Fibroblast of lung (primary cell): Measurements from ENCODE around the gene LCN6. TPM values are rescaled to one million over a fixed set of nuclear protein-coding genes. Genes with fewer than 3 reads are reported as not detected.

ENCODE experiments used
- DNase-seq, 2 donors: peaks; one replicate each; pipeline versions ENCODE4 v3.0.0 to v3.0.0-alpha.2; 2010; ENCODE audit warnings: low read depth in 2 of 2
- H2AFZ ChIP-seq: 2 replicates; pipeline ENCODE4 v1.5.1; 2012; ENCODE audit warnings: low read length, control low read depth, inconsistent platforms
- H3K27ac ChIP-seq: 2 replicates; pipeline ENCODE4 v1.5.1; 2011; ENCODE audit warnings: low read length, control low read depth; ENCODE audit not compliant: insufficient read depth
- H3K27me3 ChIP-seq: 2 replicates; pipeline ENCODE4 v1.5.1; 2011; ENCODE audit warnings: mild to moderate bottlenecking, low read length; ENCODE audit not compliant: control insufficient read depth, insufficient read depth
- H3K36me3 ChIP-seq: 2 replicates; pipeline ENCODE4 v1.5.1; 2011; ENCODE audit warnings: low read length; ENCODE audit not compliant: control insufficient read depth, insufficient read depth
- H3K4me1 ChIP-seq: 2 replicates; pipeline ENCODE4 v1.5.1; 2011; ENCODE audit warnings: low read length; ENCODE audit not compliant: control insufficient read depth, insufficient read depth; ENCODE audit errors: extremely low read depth
- H3K4me2 ChIP-seq: 2 replicates; pipeline ENCODE4 v1.5.1; 2011; ENCODE audit warnings: low read length, control low read depth; ENCODE audit not compliant: insufficient read depth; ENCODE audit errors: extremely low read depth
- H3K4me3 ChIP-seq, 4 experiments: fragments of 200-600 bp in 1 of 4; sonication (generic) in 1 of 4; replicated peaks in 1 of 4; 2 replicates each; pipeline ENCODE4 v1.5.1; 2011 to 2016; ENCODE audit warnings: low read length in 4 of 4, low read depth in 3 of 4, mild to moderate bottlenecking in 3 of 4, control low read depth in 2 of 4, inconsistent platforms in 1 of 4, mixed read lengths in 1 of 4; ENCODE audit not compliant: insufficient read depth in 1 of 4; ENCODE audit errors: control extremely low read depth in 1 of 4
- H3K79me2 ChIP-seq: 2 replicates; pipeline ENCODE4 v1.5.1; 2012; ENCODE audit warnings: mild to moderate bottlenecking, low read length, inconsistent platforms; ENCODE audit not compliant: control insufficient read depth, insufficient read depth
- H3K9ac ChIP-seq: 2 replicates; pipeline ENCODE4 v1.5.1; 2011; ENCODE audit warnings: mild to moderate bottlenecking, low read length, control low read depth; ENCODE audit not compliant: insufficient read depth
- H3K9me3 ChIP-seq: 2 replicates; pipeline ENCODE4 v1.5.1; 2012; ENCODE audit warnings: low read depth, low read length; ENCODE audit not compliant: control insufficient read depth, insufficient read depth
- H4K20me1 ChIP-seq: 2 replicates; pipeline ENCODE4 v1.5.1; 2011; ENCODE audit warnings: low read length; ENCODE audit not compliant: control insufficient read depth, insufficient read depth; ENCODE audit errors: extremely low read depth
- EZH2 ChIP-seq: IDR thresholded peaks from 2 replicates; pipeline ENCODE4 v1.5.1; 2012; ENCODE audit warnings: low read length, control low read depth, mild to moderate bottlenecking; ENCODE audit errors: missing control alignments
- polyA plus RNA-seq, 2 donors: library from polyadenylated mRNA; depleted of rRNA in 1 of 2; stranded (reverse) in 1 of 2; unstranded in 1 of 2; fragments of >200 nt; gene quantifications; 2 replicates each; pipeline ENCODE4 v1.2.1, GENCODE V29; 2011 to 2012; ENCODE audit warnings: missing spikeins in 1 of 2
- total RNA-seq: library from RNA; depleted of rRNA; stranded (reverse); fragments of >200 nt; gene quantifications from 2 replicates; pipeline ENCODE4 v1.2.1, GENCODE V29; 2014
- TF ChIP-seq, protein P1 (sequence below), 2 donors: IDR thresholded peaks in 1 of 2; conservative IDR thresholded peaks in 1 of 2; 1 replicate in 1 of 2; 2 replicates in 1 of 2; pipeline ENCODE4 v1.5.1; 2011 to 2012; ENCODE audit warnings: low read length in 2 of 2, control low read depth in 1 of 2, inconsistent platforms in 1 of 2, low read depth in 1 of 2, mild to moderate bottlenecking in 1 of 2

The LCN6 gene
- total and polyA plus RNA-seq, 2 donors (not counting 1 experiment from before 2014, with no cell fraction given): not detected

DNA sequence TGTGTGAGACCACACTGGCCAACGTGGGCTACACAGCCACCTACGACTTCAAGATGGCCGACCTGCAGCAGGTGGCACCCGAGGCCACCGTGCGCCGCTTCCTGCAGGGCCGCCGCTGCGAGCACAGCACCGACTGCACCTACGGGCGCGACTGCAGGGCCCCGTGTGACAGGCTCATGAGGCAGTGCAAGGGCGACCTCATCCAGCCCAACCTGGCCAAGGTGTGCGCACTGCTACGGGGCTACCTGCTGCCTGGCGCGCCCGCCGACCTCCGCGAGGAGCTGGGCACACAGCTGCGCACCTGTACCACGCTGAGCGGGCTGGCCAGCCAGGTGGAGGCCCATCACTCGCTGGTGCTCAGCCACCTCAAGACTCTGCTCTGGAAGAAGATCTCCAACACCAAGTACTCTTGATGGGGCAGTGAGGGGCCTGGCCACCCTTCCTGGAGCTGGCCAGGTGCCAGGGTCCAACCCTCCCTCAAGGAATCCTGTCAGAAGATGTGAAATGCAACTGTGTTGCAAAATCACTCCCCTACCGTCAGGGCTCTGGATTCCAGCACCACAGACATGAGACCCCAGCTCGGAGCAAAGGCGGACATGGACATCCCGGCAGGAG is 24.9 kb downstream of the LCN6 start:
- no peaks in the 10 kb centered on the region for H3K27me3 ChIP-seq
- TF ChIP-seq, protein P1, sequence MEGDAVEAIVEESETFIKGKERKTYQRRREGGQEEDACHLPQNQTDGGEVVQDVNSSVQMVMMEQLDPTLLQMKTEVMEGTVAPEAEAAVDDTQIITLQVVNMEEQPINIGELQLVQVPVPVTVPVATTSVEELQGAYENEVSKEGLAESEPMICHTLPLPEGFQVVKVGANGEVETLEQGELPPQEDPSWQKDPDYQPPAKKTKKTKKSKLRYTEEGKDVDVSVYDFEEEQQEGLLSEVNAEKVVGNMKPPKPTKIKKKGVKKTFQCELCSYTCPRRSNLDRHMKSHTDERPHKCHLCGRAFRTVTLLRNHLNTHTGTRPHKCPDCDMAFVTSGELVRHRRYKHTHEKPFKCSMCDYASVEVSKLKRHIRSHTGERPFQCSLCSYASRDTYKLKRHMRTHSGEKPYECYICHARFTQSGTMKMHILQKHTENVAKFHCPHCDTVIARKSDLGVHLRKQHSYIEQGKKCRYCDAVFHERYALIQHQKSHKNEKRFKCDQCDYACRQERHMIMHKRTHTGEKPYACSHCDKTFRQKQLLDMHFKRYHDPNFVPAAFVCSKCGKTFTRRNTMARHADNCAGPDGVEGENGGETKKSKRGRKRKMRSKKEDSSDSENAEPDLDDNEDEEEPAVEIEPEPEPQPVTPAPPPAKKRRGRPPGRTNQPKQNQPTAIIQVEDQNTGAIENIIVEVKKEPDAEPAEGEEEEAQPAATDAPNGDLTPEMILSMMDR (conservative IDR thresholded peaks at IDR 0.05 in 1 of 2, IDR thresholded peaks at IDR 0.05 in 1 of 2; ENCODE audit: low read depth in 1 of 2, low read length in 2 of 2): no peak
- no peak for TF ChIP-seq EZH2
- H3K27ac ChIP-seq: no peak overlapping the region
- H3K9me3 ChIP-seq: no peaks in the 10 kb centered on the region
- H4K20me1 ChIP-seq: no peaks in the 10 kb centered on the region
- H3K9ac ChIP-seq: no peak overlapping the region
- no peak overlapping the region for H3K4me3 ChIP-seq
- no peak for DNase-seq
- H3K79me2 ChIP-seq: peaks cover 30% of the 10 kb centered on the region
- peaks cover 26% of the 10 kb centered on the region for H3K36me3 ChIP-seq
- peaks cover 16% of the 10 kb centered on the region for H3K4me1 ChIP-seq
- no peak overlapping the region for H3K4me2 ChIP-seq
- no peak overlapping the region for H2AFZ ChIP-seq

DNA sequence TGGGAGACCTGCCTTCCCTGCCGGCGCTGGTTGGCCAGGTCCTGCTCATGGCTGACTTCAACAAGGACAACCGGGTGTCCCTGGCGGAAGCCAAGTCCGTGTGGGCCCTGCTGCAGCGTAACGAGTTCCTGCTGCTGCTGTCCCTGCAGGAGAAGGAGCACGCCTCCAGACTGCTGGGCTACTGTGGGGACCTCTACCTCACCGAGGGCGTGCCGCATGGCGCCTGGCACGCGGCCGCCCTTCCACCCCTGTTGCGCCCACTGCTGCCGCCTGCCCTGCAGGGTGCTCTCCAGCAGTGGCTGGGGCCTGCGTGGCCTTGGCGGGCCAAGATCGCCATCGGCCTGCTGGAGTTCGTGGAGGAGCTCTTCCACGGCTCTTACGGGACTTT is 25.4 kb downstream of the LCN6 start:
- Histone ChIP-seq H3K36me3 (peaks cover 26% of the 10 kb centered on the region), H3K4me3 (no peak overlapping the region), H3K27me3 (no peaks in the 10 kb centered on the region), H3K4me2 (no peak overlapping the region), H3K9ac (no peak overlapping the region), H4K20me1 (no peaks in the 10 kb centered on the region), H3K27ac (no peak overlapping the region), H3K4me1 (peaks cover 16% of the 10 kb centered on the region), H2AFZ (no peak overlapping the region), H3K79me2 (peaks cover 30% of the 10 kb centered on the region), H3K9me3 (no peaks in the 10 kb centered on the region)
- TF ChIP-seq, protein P1 (conservative IDR thresholded peaks at IDR 0.05 in 1 of 2, IDR thresholded peaks at IDR 0.05 in 1 of 2; ENCODE audit: low read depth in 1 of 2, low read length in 2 of 2): no peak
- TF ChIP-seq EZH2: no peak
- no peak for DNase-seq

DNA sequence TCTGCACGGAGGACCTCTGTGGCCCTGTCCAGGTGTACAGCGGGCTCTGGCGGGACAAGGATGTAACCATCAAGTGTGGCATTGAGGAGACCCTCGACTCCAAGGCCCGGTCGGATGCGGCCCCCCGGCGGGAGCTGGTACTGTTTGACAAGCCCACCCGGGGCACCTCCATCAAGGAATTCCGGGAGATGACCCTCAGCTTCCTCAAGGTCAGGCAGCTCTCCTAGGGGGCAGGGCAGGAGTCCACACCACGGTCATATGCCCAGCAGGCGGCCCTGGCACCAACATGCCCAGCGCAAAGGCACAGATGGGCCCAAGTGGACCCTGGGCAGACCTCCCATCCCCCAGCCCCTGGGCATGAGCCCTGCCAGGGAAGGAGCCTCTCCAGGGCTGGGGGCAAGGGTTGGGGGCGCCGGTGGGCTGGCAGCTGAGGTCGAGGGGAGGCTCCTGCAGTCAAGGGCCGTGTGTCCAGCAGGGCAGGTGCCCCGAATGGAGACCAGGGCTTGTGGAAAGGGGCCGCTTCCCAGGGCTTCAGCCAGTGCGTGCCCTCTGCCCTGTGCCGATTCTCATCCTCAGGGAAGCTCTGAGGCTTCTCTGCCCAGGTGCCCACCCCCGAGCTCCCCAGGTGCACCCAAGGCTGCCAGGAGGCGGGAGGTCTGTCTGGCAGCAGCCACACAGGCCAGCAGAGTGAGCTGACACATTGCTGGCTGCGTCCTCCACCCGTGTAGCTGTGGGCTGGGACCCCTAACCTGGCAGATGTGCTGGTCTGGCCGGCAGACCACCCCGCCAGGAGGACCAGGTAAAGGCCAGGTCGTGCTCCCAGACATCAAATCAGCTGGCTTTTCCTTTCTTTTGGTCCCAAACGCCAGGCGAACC is 26.0 kb downstream of the LCN6 start:
- H3K27ac ChIP-seq: no peak overlapping the region
- no peak overlapping the region for H3K9ac ChIP-seq
- no peak for DNase-seq
- H3K79me2 ChIP-seq: peaks cover 25% of the 10 kb centered on the region
- no peaks in the 10 kb centered on the region for H3K9me3 ChIP-seq
- H3K4me2 ChIP-seq: no peak overlapping the region
- H3K4me1 ChIP-seq: peaks cover 16% of the 10 kb centered on the region
- no peak overlapping the region for H2AFZ ChIP-seq
- TF ChIP-seq EZH2: no peak
- TF ChIP-seq, protein P1 (conservative IDR thresholded peaks at IDR 0.05 in 1 of 2, IDR thresholded peaks at IDR 0.05 in 1 of 2; ENCODE audit: low read depth in 1 of 2, low read length in 2 of 2): no peak
- no peaks in the 10 kb centered on the region for H3K27me3 ChIP-seq
- no peaks in the 10 kb centered on the region for H4K20me1 ChIP-seq
- H3K4me3 ChIP-seq: no peak overlapping the region
- H3K36me3 ChIP-seq: peaks cover 26% of the 10 kb centered on the region
